NCI-H2227 (cell line): ENCODE measurements around the gene CACNA1D.

Experiments
- DNase-seq: peaks from one replicate; lab custom pipeline; 2025; ENCODE audit not compliant: unreplicated experiment; lab: John Stamatoyannopoulos, UW

Gene CACNA1D

DNA sequence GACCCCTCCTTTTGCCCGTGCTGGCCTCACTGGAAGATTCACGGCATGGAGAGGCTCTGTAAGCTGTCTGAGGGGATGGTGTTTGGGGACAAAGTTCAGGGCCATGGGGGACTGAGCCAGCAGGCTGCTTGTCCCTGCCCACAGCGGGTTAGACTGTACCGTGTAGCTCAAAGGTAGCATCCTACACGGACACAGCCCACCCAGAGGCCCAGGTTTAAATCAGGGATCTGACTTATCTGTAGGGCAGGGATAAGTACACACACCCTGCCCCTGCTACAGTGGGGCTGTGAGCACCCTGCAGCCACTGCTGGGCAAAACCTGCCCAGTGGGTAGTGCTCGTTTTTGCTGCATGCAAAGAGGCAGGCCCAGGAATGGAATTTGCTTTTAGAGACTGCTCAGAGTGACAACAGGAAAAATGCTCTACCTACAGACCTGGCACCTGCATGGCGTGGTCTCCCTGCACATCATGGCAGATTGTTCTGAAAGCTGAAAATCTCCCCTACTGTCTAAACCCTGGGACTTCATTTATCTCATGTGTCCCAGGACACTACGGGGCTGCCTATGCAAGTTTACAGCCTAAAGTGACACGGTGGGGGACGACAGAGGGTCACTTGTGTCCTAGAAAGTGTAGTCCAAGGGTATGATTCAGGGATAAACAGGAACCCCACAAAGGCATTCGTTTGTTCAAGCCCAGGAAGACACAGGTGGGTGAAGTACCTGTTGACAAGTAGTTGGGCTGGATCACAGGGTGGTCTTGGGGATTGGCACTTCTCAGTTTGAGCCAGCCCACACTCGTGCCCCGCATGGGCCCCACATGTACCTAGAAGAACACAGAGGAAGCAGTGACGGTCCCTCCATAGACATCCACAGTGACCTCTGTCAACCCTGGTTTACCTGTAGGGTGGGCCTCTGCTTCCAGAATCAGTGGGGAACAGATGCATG, 324.1 kb downstream of the CACNA1D start:
- no peak for DNase-seq

DNA sequence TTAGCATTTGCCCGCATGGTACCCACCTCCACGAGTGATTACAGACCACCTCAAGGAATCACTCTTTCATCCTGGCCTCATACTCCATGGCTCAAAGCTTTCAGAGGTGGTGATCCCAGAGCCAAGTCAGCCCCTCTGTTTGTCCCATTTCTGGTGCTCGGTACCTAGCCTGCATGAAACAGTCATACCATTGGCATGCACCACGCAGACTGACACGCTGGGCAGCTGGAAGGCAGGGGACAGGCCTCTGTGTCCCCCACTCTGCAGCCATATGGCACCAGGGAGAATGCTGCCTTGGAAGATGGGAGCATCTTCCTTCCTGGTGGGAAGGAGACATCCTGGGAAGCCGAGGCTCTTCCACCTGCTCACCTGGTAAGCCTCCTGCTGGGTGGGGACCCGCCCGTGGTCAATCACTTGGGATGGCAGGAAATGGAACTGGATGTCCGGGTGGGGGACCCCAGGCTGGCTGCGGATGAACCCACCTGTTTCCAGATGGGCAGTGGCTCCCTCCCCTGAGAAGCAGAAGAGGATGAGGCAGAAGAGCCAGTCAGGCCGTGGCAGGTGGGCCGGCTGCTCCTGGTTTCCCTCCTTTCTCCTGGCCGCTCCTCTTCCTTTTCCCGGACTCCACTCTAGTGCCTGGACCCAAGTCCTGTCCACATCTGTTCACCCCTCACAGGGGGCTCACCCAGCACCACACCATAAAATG, 324.9 kb downstream of the CACNA1D start:
- no peak for DNase-seq

- no peak for DNase-seq
Measured at GRCh38 chr3:53820084-53820483, 325.7 kb downstream of the CACNA1D start.

DNA sequence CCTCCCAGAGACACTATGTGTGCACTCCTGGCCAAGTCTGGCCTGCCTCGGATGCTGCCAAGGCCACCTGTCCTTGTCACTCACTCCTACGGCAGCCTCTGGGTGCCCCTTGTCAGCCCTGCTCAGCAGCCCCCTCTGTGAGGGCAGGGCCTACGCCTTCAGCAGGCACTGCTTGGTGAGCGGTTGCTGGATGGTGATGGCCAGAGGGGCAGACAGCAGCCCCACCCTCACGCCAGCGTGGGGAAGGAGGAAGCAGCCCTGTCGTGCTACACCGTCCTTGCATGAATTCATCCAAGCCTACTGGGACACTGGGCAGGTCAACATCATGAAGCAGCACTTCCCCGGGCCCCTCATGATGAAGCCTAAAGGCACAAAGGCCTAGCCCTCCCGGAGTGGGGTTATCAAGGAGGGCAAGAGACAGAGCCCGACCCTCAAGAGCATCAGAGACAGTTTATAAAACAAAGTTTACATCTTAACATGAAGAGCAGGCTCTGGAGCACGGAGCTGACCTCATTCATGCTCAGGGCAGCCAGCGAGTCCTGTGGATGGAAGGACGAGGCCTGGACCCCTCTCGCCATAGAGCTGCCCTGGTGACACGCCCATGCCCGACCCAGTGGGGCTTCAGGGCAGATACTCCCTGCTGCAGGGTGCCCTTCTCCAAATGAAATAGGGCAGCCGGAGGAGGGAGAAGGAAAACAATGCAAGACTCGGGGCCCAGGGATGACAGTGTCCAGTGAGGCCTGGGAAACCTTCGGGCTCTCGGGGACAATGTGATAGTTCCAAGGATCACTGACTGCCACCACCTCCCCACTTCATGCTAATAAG, 326.6 kb downstream of the CACNA1D start:
- no peak for DNase-seq

DNA sequence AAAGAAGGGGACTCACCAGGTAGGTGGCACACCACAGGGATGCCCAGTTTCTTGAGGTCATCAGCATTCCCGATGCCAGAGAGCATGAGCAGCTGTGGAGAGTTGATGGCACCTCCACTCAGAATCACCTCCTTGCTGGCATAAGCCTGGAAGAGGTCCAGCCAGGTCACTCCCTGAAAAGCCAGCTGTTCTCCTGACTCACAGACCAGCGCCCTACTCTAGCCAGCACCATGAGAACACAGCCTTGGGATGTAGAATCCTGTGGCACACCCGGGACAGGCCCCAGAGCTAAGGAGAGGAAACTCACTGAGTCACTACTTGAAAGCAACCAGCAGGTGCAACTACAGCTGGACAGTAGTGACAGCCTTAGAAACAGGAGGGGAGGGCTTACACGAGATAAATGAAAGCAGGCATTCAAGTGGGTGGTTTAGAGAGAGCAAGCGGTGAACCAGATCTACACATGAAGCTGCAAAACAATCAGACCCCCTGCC, 327.3 kb downstream of the CACNA1D start:
- DNase-seq = no peak

DNA sequence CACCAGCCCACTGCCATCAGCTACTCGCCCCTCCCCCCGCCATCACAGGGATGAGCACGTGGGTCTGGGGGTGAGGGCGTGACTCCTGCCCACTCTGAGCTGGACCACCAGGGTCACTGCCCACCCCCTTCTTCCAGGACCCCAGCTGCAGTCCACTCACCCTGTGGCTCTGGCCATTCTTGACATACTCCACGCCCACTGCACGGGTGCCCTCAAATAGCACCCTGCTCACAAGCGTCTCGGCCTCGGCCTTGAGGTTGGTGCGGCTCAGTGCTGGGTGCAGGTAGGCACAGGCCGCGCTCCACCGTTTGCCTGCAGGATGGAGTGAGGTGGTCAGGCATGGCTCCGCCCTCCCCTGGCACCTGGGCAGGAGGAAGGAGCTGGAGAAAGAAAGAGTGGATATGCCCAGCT, 327.9 kb downstream of the CACNA1D start:
- DNase-seq = no peak

GRCh38 chr3:53823026-53823955, 328.9 kb downstream of the CACNA1D start:
- DNase-seq = no peak

- no peak for DNase-seq
Measured at GRCh38 chr3:53823956-53824657, 329.7 kb downstream of the CACNA1D start.

GRCh38 chr3:53824795-53825194, 330.4 kb downstream of the CACNA1D start:
- DNase-seq = no peak

- DNase-seq = no peak
Measured at GRCh38 chr3:53826048-53826447, 331.6 kb downstream of the CACNA1D start.

- no peak for DNase-seq
Measured at GRCh38 chr3:53828581-53828980, 334.2 kb downstream of the CACNA1D start.

GRCh38 chr3:53829605-53830004, 335.2 kb downstream of the CACNA1D start:
- no peak for DNase-seq

- DNase-seq = no peak
Measured at GRCh38 chr3:53830944-53831343, 336.5 kb downstream of the CACNA1D start.

DNA sequence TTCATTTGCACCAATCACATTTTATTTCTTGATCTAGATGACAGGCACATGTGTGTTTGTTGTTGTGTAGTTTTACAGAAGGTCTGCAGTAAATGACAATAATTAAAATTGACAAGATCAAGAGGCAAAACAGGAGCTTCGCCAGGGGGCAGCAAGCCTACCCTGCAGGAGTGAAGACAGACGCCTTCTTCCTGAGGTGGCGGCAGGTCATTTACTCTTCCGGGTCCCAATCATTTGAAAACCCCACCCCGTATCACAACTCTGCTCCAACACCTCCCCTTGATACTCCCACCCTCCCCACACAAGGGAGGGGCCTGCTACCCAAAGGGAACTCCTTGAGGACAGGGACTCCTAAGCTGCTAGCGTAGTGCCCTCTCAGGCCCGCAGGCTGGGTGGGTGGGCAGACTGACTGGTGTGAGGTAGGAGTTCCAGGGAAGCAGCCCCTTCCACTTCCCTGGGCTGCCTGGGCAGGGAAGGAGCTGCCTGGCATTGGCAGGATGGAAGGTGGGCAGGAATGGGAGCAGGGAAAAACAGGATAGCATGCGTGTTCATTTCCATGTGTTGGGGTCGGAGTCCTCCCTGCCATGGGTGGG, 338.7 kb downstream of the CACNA1D start:
- DNase-seq = no peak

DNA sequence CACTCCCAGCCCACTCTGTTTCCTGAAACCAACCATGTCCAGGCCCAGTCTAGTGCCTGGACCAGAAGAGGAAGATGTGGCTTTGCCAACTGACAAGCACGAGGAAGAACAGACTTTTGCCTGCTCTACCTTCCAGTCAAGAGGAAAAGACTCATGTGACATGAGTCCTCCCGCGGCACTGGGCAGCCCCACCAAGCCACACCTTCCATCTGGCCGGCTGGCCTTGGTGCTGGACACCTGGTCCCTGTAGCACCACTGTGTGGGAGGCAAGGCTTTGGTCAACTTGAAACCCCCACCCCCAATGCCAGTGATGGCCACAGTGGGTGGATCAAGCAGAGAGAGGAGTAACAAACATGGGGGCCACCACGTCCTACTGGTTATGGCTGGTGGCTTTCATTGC, 339.3 kb downstream of the CACNA1D start:
- no peak for DNase-seq

DNA sequence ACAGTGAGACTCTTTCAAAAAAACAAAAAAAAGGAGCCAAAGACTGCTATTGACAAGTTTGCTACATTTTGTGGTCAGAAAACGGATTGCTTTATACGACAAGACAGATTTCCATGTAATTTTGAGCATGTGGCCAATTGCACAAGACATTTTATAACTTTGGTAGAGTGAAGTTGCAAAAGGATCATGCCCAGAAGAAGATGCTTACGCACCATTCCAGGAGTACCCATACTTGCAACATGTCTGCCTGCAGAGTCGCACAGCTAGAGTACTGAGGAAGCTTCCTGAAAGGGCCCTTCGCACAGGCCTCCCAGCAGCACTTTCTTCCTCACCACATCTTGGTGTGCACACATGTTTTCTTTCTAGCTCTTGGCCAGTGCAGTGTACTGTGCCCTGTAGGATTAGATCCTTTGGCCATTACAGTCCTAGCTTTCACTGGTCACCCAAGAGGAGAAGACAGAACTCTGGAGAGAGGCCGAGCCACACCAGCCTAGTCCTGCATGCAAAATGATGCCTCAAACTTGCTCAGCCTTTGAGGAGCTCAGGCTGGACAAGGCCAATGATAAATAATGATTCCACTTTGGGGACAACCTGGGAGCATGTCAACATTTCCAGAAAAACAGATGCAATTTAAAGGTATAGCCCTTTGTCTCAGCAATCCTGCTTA, 340.2 kb downstream of the CACNA1D start:
- no peak for DNase-seq

DNA sequence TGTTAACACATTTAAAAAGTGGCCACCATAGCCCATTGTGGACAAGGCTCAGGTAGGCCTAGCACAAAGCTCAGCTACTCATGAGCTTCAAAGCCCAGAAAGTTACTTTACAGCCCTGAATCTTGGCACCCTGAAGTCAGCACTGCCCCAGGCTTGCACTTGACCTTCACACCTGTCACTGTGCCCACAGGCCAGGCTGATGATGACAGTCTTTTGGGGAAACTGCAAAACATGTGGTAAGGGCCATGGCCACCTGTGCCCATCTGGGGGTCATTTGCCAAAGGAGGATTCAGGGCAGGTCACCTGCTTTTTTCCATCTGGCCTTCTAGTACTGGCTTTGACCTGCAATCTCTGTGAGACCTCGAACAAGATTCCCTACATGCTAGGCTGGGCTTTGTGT, 340.8 kb downstream of the CACNA1D start:
- no peak for DNase-seq

- DNase-seq = no peak
Measured at GRCh38 chr3:53836084-53836872, 341.9 kb downstream of the CACNA1D start.
